Neural progenitor cell (in vitro differentiated cells): ENCODE data around the gene PPP1R36.

Source experiments
- EZH2 ChIP-seq: fragments of 200-600 bp; sonication (generic); IDR thresholded peaks from 2 replicates; pipeline ENCODE4 v1.6.1; 2017; ENCODE audit warnings: antibody characterized with exemption, mild to moderate bottlenecking, moderate library complexity
- EZH2phosphoT487 ChIP-seq: fragments of 200-600 bp; sonication (generic); IDR thresholded peaks from 2 replicates; pipeline ENCODE4 v1.6.1; 2017; ENCODE audit warnings: antibody characterized with exemption
- TF ChIP-seq, protein P1 (sequence below): fragments of 200-600 bp; sonication (generic); IDR thresholded peaks from 2 replicates; pipeline ENCODE4 v1.5.1; 2017; ENCODE audit warnings: antibody characterized with exemption, mild to moderate bottlenecking

DNA sequence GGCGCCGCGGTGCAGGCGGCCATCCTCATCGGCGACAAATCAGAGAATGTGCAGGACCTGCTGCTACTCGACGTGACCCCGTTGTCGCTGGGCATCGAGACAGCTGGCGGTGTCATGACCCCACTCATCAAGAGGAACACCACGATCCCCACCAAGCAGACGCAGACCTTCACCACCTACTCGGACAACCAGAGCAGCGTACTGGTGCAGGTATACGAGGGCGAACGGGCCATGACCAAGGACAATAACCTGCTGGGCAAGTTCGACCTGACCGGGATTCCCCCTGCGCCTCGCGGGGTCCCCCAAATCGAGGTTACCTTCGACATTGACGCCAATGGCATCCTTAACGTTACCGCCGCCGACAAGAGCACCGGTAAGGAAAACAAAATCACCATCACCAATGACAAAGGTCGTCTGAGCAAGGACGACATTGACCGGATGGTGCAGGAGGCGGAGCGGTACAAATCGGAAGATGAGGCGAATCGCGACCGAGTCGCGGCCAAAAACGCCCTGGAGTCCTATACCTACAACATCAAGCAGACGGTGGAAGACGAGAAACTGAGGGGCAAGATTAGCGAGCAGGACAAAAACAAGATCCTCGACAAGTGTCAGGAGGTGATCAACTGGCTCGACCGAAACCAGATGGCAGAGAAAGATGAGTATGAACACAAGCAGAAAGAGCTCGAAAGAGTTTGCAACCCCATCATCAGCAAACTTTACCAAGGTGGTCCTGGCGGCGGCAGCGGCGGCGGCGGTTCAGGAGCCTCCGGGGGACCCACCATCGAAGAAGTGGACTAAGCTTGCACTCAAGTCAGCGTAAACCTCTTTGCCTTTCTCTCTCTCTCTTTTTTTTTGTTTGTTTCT lies 7.6 kb upstream of the PPP1R36 start:
- TF ChIP-seq, protein P1, sequence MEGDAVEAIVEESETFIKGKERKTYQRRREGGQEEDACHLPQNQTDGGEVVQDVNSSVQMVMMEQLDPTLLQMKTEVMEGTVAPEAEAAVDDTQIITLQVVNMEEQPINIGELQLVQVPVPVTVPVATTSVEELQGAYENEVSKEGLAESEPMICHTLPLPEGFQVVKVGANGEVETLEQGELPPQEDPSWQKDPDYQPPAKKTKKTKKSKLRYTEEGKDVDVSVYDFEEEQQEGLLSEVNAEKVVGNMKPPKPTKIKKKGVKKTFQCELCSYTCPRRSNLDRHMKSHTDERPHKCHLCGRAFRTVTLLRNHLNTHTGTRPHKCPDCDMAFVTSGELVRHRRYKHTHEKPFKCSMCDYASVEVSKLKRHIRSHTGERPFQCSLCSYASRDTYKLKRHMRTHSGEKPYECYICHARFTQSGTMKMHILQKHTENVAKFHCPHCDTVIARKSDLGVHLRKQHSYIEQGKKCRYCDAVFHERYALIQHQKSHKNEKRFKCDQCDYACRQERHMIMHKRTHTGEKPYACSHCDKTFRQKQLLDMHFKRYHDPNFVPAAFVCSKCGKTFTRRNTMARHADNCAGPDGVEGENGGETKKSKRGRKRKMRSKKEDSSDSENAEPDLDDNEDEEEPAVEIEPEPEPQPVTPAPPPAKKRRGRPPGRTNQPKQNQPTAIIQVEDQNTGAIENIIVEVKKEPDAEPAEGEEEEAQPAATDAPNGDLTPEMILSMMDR, result no peak
- TF ChIP-seq EZH2 (no peak), EZH2phosphoT487 (no peak)
